Renal cortex interstitium (tissue), 11 donors: ENCODE data around the gene NOS1AP. TPM values are rescaled to one million over a fixed set of nuclear protein-coding genes. Genes with fewer than 3 reads are reported as not detected.

Source experiments
- DNase-seq, 11 donors: peaks; one replicate each; pipeline ENCODE4 v3.0.0-alpha.2; 2013; ENCODE audit warnings: low read depth in 9 of 11, low spot score in 4 of 11; ENCODE audit errors: extremely low read depth in 1 of 11
- polyA plus RNA-seq, 3 donors: library from polyadenylated mRNA; unstranded; fragments of 120-200 nt; gene quantifications; one replicate each; pipeline ENCODE4 v1.2.1, GENCODE V29; 2013; ENCODE audit not compliant: insufficient read length in 3 of 3

NOS1AP gene
- polyA plus RNA-seq, 3 donors, result 9.6 to 18.0 (median 10.4) TPM

DNA sequence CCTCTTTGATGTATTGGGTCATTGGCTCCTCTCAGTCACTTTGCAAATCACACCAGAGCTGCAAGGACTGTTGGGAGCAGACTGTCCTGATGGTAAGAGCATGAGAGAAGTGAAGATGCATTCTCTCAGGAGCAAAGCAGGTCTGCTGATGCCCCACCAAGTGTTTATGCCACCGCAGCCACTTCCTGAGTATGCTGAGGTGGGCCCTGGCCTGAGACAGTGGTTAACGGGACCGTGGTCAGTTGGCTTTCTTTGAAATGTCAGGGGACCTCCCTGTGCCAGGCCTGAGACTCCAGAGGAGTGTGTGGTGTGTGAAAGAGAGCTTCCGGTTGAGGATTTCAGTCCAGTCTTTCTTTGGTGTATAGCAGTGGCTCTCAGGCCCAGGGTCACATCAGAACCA lies 227.7 kb downstream of the NOS1AP start:
- DNase-seq, result no peak

- DNase-seq, result no peak
Measured at GRCh38 chr1:162298266-162298665, 228.8 kb downstream of the NOS1AP start.

DNA sequence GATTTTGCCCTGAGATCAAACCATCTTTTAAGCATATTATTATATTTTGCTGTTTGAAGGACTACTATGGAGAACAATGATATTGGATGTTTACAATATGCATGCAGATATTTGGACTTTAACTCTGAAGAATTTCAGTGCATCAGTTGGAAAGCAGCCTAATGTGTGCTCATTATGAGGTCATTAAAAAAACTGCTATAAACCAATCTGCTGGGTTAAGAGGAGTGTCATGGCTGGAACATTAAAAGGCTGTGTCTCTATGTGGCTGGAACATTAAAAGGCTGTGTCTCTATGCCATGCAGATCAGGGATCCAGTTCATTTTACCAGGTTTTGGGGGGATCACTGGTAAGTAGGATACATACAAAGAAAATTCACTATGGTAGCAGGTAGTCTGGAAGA lies 229.5 kb downstream of the NOS1AP start:
- DNase-seq, result no peak

GRCh38 chr1:162300057-162300917 lies 230.8 kb downstream of the NOS1AP start:
- DNase-seq, result no peak

GRCh38 chr1:162301696-162302095 lies 232.2 kb downstream of the NOS1AP start:
- DNase-seq, result no peak

GRCh38 chr1:162302306-162303003 lies 233.0 kb downstream of the NOS1AP start:
- DNase-seq, result no peak

DNA sequence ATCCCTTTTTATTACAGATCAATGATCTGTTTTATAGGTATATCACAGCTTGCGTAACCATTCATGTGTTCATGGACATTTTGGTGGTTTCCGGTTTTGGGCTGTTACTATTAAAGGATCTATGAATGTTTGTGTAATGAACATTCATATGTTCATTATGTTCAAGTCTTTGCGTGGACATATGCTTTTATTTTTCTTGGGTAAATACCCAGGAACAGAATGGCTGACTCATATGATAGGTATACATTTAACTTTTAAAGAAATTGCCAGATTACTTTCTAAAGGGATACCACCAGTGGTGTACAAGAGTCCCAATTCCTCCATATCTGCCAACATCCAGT lies 233.5 kb downstream of the NOS1AP start:
- no peak for DNase-seq

DNA sequence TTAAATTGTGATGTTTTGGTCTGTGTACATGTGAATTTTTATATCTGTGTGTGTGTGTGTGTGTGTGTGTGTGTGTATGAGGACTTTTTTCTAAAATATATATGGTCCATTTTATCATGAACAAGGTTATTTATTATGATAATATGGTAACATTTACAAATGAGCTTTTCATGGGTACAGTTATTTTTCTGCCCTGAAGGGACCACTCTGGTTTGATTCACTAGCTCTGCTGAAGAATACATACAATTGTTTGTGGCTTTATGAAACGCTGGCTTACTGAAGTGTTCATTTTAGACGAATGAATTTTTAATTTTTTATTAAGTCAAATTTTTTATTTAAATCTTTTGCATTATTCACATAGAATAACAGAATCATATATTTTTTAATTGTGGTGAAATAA lies 235.2 kb downstream of the NOS1AP start:
- no peak for DNase-seq

GRCh38 chr1:162305969-162306368 lies 236.5 kb downstream of the NOS1AP start:
- peak in 1 of 11 donors; percentile 28 for DNase-seq

DNA sequence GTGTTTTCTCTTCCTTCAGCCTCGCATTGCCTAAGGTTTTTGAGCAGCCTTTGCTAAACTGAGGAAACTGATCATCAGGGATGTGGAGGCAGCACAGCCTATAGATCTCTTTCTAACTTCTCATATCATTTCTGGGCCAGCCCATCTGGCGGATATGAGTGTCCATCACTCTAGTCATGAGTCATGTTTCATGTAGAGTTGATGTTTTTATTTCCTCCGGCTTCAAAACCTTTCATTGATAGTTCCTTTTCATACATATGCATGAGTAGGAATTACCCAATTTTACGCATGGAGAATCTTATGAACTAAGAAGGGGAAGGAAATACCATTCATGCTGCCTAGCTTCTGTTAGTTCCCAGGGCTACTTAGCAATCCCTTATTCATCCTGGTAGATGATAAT lies 240.8 kb downstream of the NOS1AP start:
- peak in 1 of 11 donors; percentile 12 for DNase-seq

DNA sequence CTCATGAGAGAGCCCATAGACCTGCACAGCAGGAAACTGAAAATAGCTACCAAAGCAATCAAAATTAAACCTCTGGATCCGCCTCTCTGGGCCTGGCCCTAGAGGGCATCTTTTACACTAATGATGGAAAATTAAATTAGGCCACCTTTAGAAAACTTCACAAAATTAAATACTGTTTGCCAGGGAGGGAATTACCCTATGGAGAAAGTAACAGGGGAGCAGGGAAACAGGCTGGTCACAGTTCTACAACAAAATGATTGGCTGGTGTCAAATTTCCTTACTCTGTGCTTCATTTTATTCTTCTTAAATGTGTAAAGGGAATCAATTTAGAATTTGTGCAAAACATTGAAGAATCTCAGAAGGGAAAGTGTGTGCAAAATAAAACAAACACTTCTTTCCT lies 244.7 kb downstream of the NOS1AP start:
- no peak for DNase-seq

- DNase-seq, result no peak
Measured at GRCh38 chr1:162315673-162316072, 246.2 kb downstream of the NOS1AP start.

DNA sequence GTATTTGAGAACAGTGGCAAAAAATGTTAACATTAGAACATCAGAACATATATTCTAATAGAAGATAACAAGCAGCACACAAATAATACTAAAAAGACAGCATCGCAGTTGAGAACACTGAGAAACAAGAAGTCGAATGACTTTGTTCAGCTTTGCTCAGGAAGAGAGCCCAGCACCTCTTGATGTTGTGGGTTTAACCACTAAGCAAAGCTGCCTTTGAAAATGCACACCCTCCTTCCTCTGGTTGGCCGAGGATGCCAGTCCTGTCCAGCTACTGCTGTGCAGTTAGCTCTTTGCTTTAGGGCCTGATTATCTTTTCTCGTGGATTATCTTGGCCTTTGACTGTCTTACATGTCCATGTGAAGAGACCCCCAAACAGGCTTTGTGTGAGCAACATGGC lies 246.7 kb downstream of the NOS1AP start:
- no peak for DNase-seq

DNA sequence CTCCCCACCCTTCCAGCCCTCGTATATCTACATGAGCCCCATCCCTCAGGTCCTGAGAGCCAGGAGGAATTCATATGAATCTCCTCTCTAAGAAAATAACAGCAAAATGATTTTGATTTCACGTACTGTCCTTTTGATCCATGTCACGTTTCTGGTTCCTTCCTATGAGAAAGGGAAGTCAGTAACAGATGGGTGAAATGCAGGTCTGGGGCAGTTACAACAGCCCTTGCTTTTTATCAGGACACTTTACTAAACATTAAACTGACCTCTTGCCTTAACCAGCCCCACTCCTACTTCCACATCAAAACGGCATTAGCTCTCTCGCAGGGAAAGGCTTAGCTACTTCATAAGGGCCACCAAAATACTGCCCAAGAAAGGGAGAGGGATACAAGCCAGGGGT lies 248.1 kb downstream of the NOS1AP start:
- no peak for DNase-seq

DNA sequence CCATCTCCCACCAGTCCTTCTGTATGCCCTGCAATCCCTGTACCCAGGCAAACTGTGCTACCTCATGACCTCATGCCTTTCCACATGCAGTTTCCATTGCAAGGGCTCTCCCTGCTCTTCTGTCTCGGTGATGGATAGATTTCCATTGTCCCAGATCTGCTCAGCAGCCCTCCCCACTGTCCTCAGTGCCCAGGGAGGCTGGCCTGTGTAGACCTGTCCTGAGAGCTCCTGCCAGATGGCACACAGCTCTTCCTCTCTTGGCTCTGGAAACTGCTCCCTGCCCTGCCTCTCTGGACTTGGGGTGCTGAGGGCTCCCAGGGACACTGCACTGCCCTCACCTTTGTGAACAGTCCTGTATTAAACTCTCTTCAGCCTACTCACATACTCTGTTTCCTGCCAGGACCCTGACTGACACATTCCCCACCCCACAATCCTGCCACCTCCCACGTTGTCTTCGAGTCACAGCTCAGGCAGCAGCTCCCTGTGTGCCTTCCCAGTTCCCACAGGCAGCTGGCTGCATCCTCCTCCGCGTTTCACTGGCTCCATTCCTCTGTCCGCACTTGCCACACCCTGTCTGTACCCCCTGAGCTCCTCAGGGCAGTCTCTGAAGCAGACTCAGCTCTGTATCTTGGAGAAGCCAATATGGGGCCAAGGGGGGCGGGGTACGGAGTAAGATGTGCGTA lies 250.1 kb downstream of the NOS1AP start:
- peak in 3 of 11 donors; percentile 4 to 7 (median 4) for DNase-seq

DNA sequence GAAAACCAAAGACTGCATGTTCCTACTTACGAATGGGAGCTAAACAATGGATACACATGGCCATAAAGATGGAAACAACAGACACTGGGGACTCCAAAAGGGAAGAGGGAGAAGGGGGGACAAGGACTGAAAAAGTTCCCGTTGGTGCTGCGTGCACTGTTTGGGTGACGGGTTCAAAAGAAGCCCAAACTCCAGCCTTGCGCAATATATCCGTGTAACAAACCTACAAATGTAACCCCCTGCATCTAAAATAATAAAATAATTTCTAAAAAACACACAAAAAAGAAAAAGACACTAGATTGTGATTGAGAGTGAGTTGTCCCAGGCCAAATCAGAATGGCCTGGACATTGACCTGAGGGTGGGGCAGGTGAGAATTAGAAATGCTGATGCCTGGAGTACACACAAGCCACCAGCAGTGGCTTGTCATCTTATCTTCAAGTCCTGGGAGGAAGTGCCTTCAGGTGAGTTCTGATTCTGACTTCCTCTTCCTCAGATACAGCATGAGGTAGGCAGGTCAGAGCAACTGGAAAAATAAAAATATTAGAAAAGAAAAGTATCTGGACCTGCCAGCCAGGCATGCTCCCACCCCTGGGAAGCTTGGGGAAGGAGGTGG lies 252.4 kb downstream of the NOS1AP start:
- no peak for DNase-seq

DNA sequence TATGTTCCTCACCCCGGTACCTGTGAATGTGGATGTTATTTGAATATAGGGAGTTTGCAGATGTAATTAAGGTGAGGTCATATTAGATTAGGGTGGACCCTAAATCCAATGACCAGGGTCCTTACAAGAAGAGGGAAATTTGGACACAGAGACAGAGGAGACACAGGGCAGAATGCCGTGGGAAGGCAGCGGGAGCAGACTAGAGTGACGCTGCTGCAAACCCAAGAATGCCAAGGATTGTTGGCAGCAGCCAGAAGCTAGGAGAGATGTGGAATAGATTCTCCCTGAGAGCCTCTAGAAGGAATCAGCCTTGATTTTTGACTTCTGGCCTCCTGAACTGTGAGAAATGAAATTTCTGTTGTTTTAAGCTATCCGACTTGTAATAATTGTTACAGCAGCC lies 253.5 kb downstream of the NOS1AP start:
- no peak for DNase-seq

GRCh38 chr1:162324396-162324795 lies 254.9 kb downstream of the NOS1AP start:
- no peak for DNase-seq

GRCh38 chr1:162326559-162326958 lies 257.1 kb downstream of the NOS1AP start:
- no peak for DNase-seq
